Dermis blood vessel endothelial cell (primary cell): Measurements from ENCODE around the gene CSNK1D. TPM values are rescaled to one million over a fixed set of nuclear protein-coding genes. Genes with fewer than 3 reads are reported as not detected.
A peak's percentile ranks its signal among the peaks of the same experiment; 100 is the strongest.

Source experiments
- DNase-seq: peaks from one replicate; pipeline ENCODE4 v3.0.0; 2010
- total RNA-seq: library from RNA; depleted of rRNA; stranded (reverse); fragments of >200 nt; gene quantifications from 2 replicates; pipeline ENCODE4 v1.2.3, GENCODE V29; 2014

CSNK1D gene
- total RNA-seq, 1 donor from 2014 or later, result 39.3 TPM

- no peak for DNase-seq
Observed at GRCh38 chr17:82238472-82239201, 34.9 kb downstream of the CSNK1D start.

- no peak for DNase-seq
Observed at GRCh38 chr17:82237746-82238471, 35.6 kb downstream of the CSNK1D start.

DNA sequence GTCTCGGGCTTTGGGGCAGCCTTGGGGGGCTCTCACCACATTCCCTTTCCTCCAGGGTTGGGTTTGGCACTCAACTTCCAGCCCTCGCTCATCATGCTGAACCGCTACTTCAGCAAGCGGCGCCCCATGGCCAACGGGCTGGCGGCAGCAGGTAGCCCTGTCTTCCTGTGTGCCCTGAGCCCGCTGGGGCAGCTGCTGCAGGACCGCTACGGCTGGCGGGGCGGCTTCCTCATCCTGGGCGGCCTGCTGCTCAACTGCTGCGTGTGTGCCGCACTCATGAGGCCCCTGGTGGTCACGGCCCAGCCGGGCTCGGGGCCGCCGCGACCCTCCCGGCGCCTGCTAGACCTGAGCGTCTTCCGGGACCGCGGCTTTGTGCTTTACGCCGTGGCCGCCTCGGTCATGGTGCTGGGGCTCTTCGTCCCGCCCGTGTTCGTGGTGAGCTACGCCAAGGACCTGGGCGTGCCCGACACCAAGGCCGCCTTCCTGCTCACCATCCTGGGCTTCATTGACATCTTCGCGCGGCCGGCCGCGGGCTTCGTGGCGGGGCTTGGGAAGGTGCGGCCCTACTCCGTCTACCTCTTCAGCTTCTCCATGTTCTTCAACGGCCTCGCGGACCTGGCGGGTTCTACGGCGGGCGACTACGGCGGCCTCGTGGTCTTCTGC lies 36.3 kb downstream of the CSNK1D start:
- DNase-seq, result no peak

DNA sequence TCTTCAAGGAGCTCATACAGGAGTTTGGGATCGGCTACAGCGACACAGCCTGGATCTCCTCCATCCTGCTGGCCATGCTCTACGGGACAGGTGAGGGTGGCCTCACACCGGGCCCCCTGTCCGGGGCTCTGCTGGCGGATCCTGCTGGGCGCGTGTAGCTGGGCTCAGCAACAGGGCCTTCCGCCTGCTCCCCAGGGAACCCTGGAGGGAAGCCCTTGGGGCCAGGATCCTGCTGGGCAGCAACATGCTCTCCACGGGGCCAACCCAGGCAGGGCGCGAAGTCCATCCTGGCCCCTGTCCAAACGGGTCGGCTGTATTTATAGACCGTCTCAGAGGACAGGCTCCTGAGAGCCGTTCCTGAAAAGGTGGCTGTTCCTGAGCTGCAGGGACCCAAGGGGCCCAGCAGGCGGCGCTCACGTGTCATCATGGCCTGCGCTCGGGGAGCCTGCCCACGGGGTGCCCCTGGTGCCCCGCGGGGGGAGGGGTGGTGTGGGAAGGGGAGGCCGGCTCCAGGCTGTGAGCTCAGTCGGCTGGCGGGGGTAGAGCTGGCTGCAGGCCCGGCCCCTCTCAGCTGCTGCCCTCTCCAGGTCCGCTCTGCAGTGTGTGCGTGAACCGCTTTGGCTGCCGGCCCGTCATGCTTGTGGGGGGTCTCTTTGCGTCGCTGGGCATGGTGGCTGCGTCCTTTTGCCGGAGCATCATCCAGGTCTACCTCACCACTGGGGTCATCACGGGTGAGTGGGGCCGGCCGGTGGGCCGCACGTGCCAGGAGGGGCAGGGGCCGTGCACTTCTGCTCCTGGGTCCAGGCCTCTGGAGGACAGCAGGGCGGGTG lies 37.1 kb downstream of the CSNK1D start:
- peak; percentile 69 for DNase-seq

DNA sequence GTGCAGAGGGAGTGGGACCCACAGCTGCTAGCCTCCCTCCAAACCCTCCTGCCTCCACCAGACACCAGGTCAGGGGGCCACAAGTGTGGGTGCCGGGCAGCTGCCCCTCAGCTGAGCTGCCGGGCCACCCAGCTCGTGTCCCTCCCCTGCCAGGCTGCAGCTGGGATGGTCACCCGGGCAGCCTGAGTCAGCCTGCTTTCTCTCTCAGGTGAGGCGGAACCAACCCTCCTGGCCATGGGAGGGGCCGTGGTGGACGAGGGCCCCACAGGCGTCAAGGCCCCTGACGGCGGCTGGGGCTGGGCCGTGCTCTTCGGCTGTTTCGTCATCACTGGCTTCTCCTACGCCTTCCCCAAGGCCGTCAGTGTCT lies 37.7 kb downstream of the CSNK1D start:
- no peak for DNase-seq

- no peak for DNase-seq
Observed at GRCh38 chr17:82235056-82235774, 38.3 kb downstream of the CSNK1D start.

DNA sequence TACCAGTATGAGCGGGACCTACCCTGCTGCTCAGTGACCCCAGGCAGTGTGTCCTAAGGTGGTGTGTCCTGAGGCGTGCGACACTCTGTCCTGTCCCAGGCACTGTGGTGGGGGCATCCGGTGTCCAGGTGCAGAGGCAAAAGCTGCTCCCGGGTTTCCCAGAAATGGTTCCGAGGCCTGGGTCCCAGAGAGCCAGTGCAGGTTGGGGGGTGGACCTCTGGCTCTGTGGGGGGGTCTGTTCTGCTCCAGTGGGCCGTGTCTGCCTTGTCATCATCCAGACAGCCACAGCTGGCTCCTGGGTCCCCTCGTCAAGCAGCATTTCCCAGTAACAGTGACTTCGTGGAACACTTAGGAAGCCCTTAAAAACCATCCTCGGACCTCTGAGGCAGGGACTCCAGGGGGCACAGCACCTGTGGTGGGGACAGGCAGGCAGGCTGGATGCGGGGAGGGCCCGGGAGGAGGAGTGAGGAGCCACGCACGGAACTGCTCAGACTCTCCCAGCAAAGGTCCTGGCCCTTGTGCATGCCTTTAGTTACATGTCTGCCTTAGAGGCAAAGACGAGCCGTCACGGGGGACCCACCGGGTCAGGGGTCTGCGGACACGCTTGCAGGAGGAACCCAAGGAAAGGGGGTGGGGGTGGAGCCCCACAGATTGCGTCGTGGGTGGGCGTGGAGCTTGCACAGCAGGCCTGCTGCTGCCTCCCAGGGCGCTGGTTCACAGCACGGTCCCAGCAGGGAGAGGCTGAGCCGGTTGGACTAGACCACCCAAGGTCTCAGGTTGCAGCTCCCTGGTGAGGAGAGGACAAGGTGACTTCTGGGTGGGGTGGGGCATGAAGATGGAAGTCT lies 39.1 kb downstream of the CSNK1D start:
- DNase-seq, result no peak

DNA sequence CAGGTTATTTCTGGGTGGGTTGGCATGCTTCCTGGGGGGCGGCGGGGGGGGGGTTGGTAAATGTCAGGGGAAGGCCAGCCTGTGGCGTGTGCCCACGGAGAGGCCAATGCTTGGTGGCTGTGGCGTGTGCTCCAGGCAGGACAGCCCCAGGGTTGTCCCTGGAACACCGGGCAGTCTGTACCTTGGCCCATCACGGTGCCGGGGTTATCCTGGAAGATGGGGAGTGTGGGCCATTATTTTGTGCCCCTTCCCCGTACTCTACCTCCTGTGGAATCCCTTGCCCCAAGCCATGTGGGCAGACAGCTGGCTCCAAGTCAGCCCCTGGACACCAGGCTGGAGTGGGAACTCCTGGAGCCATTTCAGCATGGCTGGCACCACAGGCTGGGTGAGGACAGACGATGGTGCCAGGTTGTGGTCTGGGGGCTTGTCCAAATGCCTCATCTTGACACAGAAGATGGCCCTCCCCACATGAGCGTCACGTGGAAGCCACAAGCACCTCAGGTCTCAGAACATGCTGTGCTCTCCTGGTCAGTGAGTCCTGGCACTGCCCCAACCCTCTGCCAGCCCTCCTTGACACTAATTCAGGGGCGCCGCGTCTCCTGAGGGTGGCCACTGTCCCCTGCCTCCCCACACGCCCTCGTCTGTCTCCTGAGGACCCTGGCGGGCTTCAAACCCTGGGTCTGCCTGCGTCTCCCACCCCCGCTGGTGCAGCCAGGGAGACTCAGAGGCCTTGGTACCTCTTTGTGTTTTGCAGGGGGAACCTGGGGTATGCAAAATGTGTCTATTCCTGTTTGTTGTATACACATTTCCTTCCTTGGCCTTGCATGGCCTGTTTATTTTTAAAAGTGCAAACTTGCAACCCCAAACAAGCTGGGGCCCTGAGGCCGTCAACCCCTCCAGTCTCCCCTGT lies 40.4 kb downstream of the CSNK1D start:
- DNase-seq, result no peak

DNA sequence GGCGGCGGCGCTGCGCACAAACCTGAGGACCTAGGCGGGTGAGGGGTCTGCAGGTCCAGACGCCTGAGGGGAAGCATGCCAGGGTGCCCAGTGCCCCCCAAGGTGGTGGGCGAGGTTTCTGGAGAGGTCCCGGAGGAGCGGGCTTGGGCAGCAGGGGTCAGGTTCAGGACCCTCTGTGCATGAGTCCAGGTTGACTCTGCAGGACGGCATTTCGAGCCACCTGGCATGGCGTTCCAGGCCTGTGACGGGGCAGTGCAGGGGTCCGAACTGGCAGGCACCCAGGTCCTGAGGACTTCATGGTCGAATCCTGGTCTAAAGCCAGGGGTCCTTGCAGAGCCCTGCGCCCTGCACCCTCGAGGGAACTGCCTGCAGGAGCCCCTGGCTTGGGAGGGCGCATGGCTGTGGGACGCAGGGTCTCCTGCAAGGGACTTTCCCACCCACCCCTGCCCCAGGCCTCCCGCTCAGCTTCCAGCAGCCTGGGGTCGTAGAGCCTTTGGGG lies 41.1 kb downstream of the CSNK1D start:
- no peak for DNase-seq

DNA sequence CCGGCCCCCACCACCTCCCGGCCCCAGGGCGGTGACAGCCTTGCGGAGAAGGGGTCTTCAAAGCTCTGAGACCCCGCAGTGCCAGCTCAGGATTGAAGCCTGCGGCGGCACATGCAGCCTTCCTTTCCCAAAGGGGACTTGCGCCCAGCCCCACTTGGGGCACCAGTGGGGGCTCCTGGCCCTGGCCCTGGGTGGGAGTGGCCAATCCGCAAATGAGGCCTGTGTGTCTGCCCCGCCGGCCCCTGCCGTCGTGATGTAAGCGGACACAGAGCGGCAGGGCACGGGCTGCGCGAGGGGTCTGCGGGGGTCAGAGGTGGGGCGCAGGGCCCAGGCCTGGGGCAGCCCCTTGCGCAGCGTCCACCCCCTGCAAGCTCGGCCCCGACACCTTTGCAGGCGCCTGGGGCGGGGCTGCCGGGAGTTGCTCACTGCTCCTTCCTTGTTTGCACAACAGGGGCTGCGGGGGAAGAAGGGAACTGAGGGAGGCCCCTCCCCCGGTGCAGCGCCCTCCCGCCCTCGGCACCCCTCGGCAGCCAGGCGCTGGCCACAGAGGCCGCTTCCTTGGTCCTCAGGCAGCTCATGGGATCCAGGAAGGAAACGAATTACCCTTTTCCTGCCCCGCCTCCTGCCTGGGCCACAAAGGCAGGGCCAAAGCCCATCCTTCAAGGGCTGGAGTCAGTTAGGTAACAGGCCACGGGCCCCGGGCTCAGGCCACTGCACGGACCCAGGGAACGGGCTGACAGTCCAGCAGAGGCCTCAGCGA lies 41.8 kb downstream of the CSNK1D start:
- DNase-seq, result peak; percentile 45

- DNase-seq, result no peak
Observed at GRCh38 chr17:82231312-82231561, 42.3 kb downstream of the CSNK1D start.

DNA sequence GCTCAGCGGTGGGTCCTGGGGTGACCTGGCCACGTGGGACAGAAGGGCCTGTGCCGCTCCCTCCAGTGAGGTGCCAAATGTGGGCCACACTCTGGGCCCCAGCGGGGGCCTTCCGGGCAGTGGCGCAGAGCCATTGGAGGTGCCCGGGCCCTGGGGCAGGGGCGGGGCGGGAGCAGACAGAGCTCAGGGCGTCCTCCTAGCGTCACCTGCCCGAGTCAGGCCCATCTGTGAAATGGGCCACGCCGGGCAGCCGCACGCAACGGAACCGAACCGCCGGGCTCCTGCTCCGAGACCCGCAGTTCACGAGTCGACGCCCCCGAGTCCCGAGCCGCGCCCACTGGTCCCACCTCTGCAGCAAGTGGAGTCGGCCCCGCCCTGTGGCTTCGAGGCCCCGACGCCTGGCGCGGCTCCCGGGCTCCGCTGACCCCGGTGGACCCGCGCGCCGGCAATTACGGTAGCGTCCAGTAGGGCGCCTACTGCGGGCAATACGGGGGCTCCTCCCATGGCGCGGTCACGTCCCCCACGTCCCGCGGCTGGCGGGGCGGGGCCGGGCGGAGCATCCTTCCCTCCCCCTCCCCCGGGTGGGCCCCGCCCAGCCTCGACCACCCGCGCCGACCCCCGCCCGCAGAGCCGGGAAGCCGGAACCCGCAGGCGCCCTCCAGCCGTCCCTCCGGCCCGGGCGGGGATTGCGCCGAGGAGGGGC lies 42.7 kb downstream of the CSNK1D start:
- DNase-seq, result peak; percentile 81

GRCh38 chr17:82229698-82230608 lies 43.5 kb downstream of the CSNK1D start:
- peak; percentile 32 for DNase-seq

DNA sequence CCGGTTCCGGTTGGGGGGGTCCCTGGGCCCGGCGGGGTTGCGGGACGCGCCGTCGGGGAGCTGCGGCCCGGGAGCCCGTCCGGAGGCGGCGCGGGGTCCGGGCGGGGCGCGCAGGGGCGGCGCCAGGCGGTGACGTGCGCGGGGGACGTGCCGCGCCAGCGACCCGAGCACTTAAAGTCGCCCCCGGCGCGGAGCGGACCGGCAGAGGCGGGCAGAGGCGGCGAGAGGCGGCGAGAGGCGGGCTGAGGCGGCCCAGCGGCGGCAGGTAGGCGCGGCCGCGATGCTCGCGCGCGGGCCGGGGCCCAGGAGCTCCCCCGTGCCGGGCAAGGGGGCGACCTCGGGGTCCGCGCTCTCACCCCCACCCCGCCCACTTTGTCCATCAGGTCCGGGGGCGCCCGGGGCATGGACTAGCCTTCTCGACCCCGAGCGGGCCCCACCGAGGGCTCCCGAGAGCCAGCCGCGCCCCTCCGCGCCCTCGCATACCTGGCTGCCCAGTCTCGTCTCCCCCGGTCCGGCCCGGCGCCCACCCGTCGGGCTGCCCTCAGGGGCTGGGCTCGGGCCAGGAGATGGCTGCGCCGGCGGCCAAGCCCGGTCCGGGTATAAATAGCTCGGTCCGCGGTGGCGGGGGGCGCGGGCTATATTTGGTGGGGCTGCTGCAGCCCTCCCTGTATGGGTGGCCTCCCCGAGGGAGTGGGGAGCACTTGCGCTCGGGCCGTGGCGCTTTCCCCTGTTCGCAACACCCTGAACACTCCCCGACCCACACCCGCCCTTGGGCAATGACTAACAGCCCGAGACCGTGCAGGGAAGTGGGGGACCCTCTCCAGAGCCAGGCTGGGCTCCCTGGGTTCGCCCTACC lies 44.4 kb downstream of the CSNK1D start, which contains the start of gene SLC16A3:
Gene SLC16A3 (plus strand): TSS at position 201 of the 856 bp plus-strand sequence. CDS start 6,967 bp downstream, outside the sequence.
- peak; percentile 81 for DNase-seq

- peak; percentile 36 for DNase-seq
Observed at GRCh38 chr17:82228278-82228841, 45.1 kb downstream of the CSNK1D start.
